HepG2 (cell line): Measurements from ENCODE around the gene TNNI3. TPM values are rescaled to one million over a fixed set of nuclear protein-coding genes. Genes with fewer than 3 reads are reported as not detected.

Experiments used
- ATAC-seq: fragments of 200-7000 bp; cut with Tn5 transposase; 3 replicates; pipeline ENCODE4 v1.9.1; 2020; ENCODE audit warnings: mild to moderate bottlenecking, moderate library complexity
- BruUV-seq: library from RNA; stranded (reverse); fragments of 400-500 nt; replicated peaks from 2 replicates; lab custom pipeline; 2021; lab: Mats Ljungman, UMichigan
- CTCF ChIA-PET: fragments of 300-600 bp; formaldehyde crosslinking; extraction: SDS; loops from one replicate; lab custom pipeline; 2021; ENCODE audit warnings: low total read pairs, inconsistent platforms, low intra/inter-chr PET ratio; lab: Yijun Ruan, JAX
- POLR2A ChIA-PET: fragments of 350-600 bp; sonication (Branson Sonifier 250); formaldehyde crosslinking; loops from one replicate; lab custom pipeline; 2020; ENCODE audit warnings: antibody characterized with exemption, inconsistent platforms; lab: Yijun Ruan, JAX
- DNase-seq: peaks from one replicate; pipeline ENCODE4 v3.0.0-alpha.2; 2015; ENCODE audit warnings: low spot score
- FAIRE-seq: peaks from 3 replicates; lab custom pipeline; 2011; peaks lifted over from hg19 to GRCh38; lab: Jason Lieb, UNC
- H2AFZ ChIP-seq: one replicate; pipeline ENCODE4 v1.6.1; 2011; ENCODE audit warnings: low read length, inconsistent platforms
- H3K27ac ChIP-seq: fragments of 300-600 bp; 3 replicates; pipeline ENCODE4 v1.8.0; 2011; ENCODE audit warnings: mixed run types, mild to moderate bottlenecking, mixed read lengths, low read length, inconsistent platforms; ENCODE audit not compliant: insufficient read depth; ENCODE audit errors: extremely low read length
- H3K27me3 ChIP-seq, 2 experiments: fragments of 200-600 bp in 1 of 2; 2 replicates in 1 of 2; 3 replicates in 1 of 2; pipeline versions ENCODE4 v1.6.0 to v1.8.0; 2011; ENCODE audit warnings: low read length in 2 of 2, mild to moderate bottlenecking in 2 of 2, moderate library complexity in 2 of 2, inconsistent platforms in 1 of 2; ENCODE audit not compliant: insufficient read depth in 2 of 2, control insufficient read depth in 1 of 2
- H3K36me3 ChIP-seq, 2 experiments: fragments of 200-600 bp in 1 of 2; replicated peaks in 1 of 2; 2 replicates in 1 of 2; 3 replicates in 1 of 2; pipeline versions ENCODE4 v1.5.1 to v1.8.0; 2011; ENCODE audit warnings: low read length in 2 of 2, inconsistent platforms in 1 of 2; ENCODE audit not compliant: insufficient read depth in 2 of 2, control insufficient read depth in 1 of 2
- H3K4me1 ChIP-seq: 2 replicates; pipeline ENCODE4 v1.5.1; 2012; ENCODE audit warnings: low read length, inconsistent platforms; ENCODE audit not compliant: insufficient read depth
- H3K4me2 ChIP-seq: 2 replicates; pipeline ENCODE4 v1.6.0; 2011; ENCODE audit warnings: low read depth, low read length, inconsistent platforms
- H3K4me3 ChIP-seq, 3 experiments: fragments of 200-600 bp in 1 of 3; sonication (generic), shearing (Covaris generic) in 1 of 3; replicated peaks in 1 of 3; 2 replicates each; pipeline ENCODE4 v1.5.1; 2011 to 2016; ENCODE audit warnings: low read length in 3 of 3, inconsistent platforms in 2 of 3, low read depth in 2 of 3, mild to moderate bottlenecking in 2 of 3, control low read depth in 1 of 3, mixed read lengths in 1 of 3; ENCODE audit not compliant: insufficient read depth in 1 of 3
- H3K79me2 ChIP-seq: one replicate; pipeline ENCODE4 v1.6.1; 2011; ENCODE audit warnings: low read length, inconsistent platforms; ENCODE audit not compliant: insufficient read depth
- H3K9ac ChIP-seq: 2 replicates; pipeline ENCODE4 v1.6.0; 2011; ENCODE audit warnings: mild to moderate bottlenecking, low read depth, low read length, inconsistent platforms; ENCODE audit not compliant: insufficient read depth
- H3K9me3 ChIP-seq: 2 replicates; pipeline ENCODE4 v1.5.1; 2012; ENCODE audit warnings: mild to moderate bottlenecking, low read length
- H4K20me1 ChIP-seq: 2 replicates; pipeline ENCODE4 v1.6.0; 2011; ENCODE audit warnings: inconsistent platforms, mild to moderate bottlenecking, low read length, moderate library complexity; ENCODE audit not compliant: insufficient read depth
- ATM ChIP-seq: fragments of 450-650 bp; IDR thresholded peaks from 2 replicates; pipeline ENCODE4 v1.7.1; 2017; ENCODE audit warnings: mild to moderate bottlenecking, borderline replicate concordance
- MLXIP ChIP-seq: sonication (generic); formaldehyde crosslinking; IDR thresholded peaks from 2 replicates; pipeline ENCODE4 v1.9.0; 2021; ENCODE audit warnings: missing genetic modification reagents, borderline replicate concordance
- NR2C2 ChIP-seq: sonication (generic); formaldehyde crosslinking; IDR thresholded peaks from 2 replicates; pipeline ENCODE4 v1.4.0; 2020; ENCODE audit warnings: missing genetic modification reagents, mild to moderate bottlenecking, moderate library complexity, borderline replicate concordance
- PHB2 ChIP-seq: fragments of 450-650 bp; IDR thresholded peaks from 2 replicates; pipeline ENCODE4 v1.6.1; 2018; ENCODE audit not compliant: partially characterized antibody
- SKIL ChIP-seq: sonication (generic); formaldehyde crosslinking; IDR thresholded peaks from 2 replicates; pipeline ENCODE4 v1.8.0; 2022; ENCODE audit warnings: missing genetic modification reagents, mild to moderate bottlenecking, moderate library complexity, borderline replicate concordance
- SNAI1 ChIP-seq: sonication (generic); formaldehyde crosslinking; IDR thresholded peaks from 2 replicates; pipeline ENCODE4 v1.5.0; 2020; ENCODE audit warnings: mild to moderate bottlenecking, missing genetic modification reagents, borderline replicate concordance
- TARDBP ChIP-seq: sonication (generic); formaldehyde crosslinking; IDR thresholded peaks from 2 replicates; pipeline ENCODE4 v1.8.0; 2022; ENCODE audit warnings: mild to moderate bottlenecking, missing genetic modification reagents
- ZBTB38 ChIP-seq: sonication (generic); formaldehyde crosslinking; IDR thresholded peaks from 2 replicates; pipeline ENCODE4 v1.5.1; 2020; ENCODE audit warnings: mild to moderate bottlenecking, missing genetic modification reagents
- ZNF143 ChIP-seq: sonication (generic); formaldehyde crosslinking; IDR thresholded peaks from 2 replicates; pipeline ENCODE4 v1.4.0; 2020; ENCODE audit warnings: missing genetic modification reagents
- ZNF24 ChIP-seq: fragments of 450-650 bp; IDR thresholded peaks from 2 replicates; pipeline ENCODE4 v1.6.1; 2017; ENCODE audit warnings: antibody characterized with exemption, mild to moderate bottlenecking
- ZNF501 ChIP-seq: sonication (generic); formaldehyde crosslinking; IDR thresholded peaks from 2 replicates; pipeline ENCODE4 v1.5.1; 2020; ENCODE audit warnings: mild to moderate bottlenecking, moderate library complexity, missing genetic modification reagents
- WGBS: methylation state at CpG from one replicate; pipeline ENCODE4 v1.1.6; 2017; ENCODE audit warnings: low lambda C conversion rate; 5-methylcytosine and 5-hydroxymethylcytosine counted together
- in situ Hi-C: cut with HindIII; loops from 2 replicates; pipeline ENCODE4 v1.10.0; 2017; ENCODE audit warnings: low pct_unique_long_range_greater_than_20kb; ENCODE audit not compliant: extremely low pct_ligation_motif_present
- intact Hi-C: fragments of 100-400 bp; cut with micrococcal nuclease; formaldehyde crosslinking; loops from one replicate; pipeline ENCODE4 v1.10.0; 2022; ENCODE audit not compliant: unreplicated experiment
- polyA plus RNA-seq, 8 experiments: library from polyadenylated mRNA; depleted of rRNA in 3 of 8; stranded (reverse) in 7 of 8; unstranded in 1 of 8; fragments of >200 nt; fragmentation: Illumina TruSeq in 4 of 8; extraction: Trizol in 4 of 8; gene quantifications; 2 replicates each; pipeline versions ENCODE4 v1.2.1 to v1.2.3, GENCODE V29; 2011 to 2016; ENCODE audit warnings: low read depth in 4 of 8, missing spikeins in 1 of 8, mixed read lengths in 1 of 8; ENCODE audit not compliant: insufficient read depth in 1 of 8
- total RNA-seq, 5 experiments: library from RNA; depleted of rRNA; stranded (reverse); fragments of >200 nt; fragmentation: Illumina TruSeq; extraction: Trizol; gene quantifications; 2 replicates each; pipeline ENCODE4 v1.2.3, GENCODE V29; 2016; ENCODE audit warnings: low read depth in 1 of 5
- TF ChIP-seq, protein P1 (sequence below), 2 experiments: IDR thresholded peaks; 2 replicates each; pipeline ENCODE4 v1.6.1; 2011 to 2012; ENCODE audit warnings: low read length in 2 of 2, borderline replicate concordance in 1 of 2, low read depth in 1 of 2, mild to moderate bottlenecking in 1 of 2, moderate library complexity in 1 of 2

The TNNI3 gene
- total and polyA plus RNA-seq, 2 of the 13 experiments (the other 11 are each of a cell fraction or from before 2014, with no cell fraction given), result 3.5 to 3.7 TPM

DNA sequence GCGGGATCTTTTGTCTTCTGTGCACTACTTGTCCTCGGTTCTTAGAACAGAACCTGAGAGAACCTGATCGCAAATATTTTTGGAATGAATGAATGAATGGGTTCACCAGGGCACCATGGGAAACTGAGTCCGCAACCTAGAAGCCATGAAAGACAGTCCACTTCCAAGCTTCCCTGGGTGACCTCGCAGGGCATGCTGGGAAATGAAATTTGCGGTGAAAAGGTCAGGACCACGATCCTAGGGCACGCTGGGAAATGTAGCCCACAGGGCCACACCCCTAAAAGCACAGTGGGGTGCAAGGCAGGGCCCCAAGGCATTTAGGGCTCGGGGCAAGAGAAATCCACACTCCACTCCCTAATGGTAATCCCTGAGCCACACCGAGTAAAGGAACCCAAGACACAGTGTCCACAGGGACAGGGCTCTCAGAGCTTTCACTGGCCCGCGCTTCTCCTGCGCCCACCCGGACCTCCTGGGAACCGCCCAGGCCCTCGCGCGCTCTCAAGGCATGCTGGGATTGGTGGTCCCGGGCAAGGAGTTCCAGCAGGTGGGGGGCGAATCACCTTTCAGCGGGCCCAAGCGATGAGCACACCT lies 39.0 kb downstream of the TNNI3 start:
- Histone ChIP-seq H3K4me2 (peak overlapping the region; percentile 81), H2AFZ (no peak overlapping the region), H3K9me3 (no peaks in the 10 kb centered on the region), H3K79me2 (peaks cover 29% of the 10 kb centered on the region), H3K9ac (peak overlapping the region; percentile 73), H3K4me3 (peak overlapping the region; percentile 86 to 99 (median 98)), H3K36me3 (no peaks in the 10 kb centered on the region), H3K27ac (no peak overlapping the region), H3K27me3 (peaks cover 0 to 12% of the 10 kb centered on the region in 2 experiments; a peak in 2 of 5 replicates), H3K4me1 (peaks cover 43% of the 10 kb centered on the region), H4K20me1 (peaks cover 14% of the 10 kb centered on the region)
- WGBS, result 86% methylated on average over 15 of the region's 22 CpGs
- intact Hi-C loops (no loop called here), in situ Hi-C loops (no loop called here)
- ATAC-seq (no peak), DNase-seq (no peak), FAIRE-seq (no peak)
- POLR2A ChIA-PET, result interaction anchor here (1.3 to 1.7 kb wide), 5 partner anchors 55 to 358 kb away, joined by 3 to 7 read pairs (median 3); partner anchors contain the start of genes ISOC2, RDH13 and ZNF628
- TF ChIP-seq ZNF24 (peak; percentile 42; the same call in 1 of the 2 replicates), ATM (no peak), ZNF501 (CRISPR knock-in tag) (0 out of 2 replicates have a peak, but pooled peaks have one; percentile 5), ZBTB38 (peak; percentile 61; the same call in 1 of the 2 replicates), ZNF143 (peak; percentile 76), SKIL (no peak), TARDBP (CRISPR knock-in tag) (no peak), MLXIP (CRISPR knock-in tag) (no peak), PHB2 (no peak), NR2C2 (CRISPR knock-in tag) (0 out of 2 replicates have a peak, but pooled peaks have one; percentile 5), SNAI1 (CRISPR knock-in tag) (0 out of 2 replicates have a peak, but pooled peaks have one; percentile 10)
- TF ChIP-seq, protein P1, sequence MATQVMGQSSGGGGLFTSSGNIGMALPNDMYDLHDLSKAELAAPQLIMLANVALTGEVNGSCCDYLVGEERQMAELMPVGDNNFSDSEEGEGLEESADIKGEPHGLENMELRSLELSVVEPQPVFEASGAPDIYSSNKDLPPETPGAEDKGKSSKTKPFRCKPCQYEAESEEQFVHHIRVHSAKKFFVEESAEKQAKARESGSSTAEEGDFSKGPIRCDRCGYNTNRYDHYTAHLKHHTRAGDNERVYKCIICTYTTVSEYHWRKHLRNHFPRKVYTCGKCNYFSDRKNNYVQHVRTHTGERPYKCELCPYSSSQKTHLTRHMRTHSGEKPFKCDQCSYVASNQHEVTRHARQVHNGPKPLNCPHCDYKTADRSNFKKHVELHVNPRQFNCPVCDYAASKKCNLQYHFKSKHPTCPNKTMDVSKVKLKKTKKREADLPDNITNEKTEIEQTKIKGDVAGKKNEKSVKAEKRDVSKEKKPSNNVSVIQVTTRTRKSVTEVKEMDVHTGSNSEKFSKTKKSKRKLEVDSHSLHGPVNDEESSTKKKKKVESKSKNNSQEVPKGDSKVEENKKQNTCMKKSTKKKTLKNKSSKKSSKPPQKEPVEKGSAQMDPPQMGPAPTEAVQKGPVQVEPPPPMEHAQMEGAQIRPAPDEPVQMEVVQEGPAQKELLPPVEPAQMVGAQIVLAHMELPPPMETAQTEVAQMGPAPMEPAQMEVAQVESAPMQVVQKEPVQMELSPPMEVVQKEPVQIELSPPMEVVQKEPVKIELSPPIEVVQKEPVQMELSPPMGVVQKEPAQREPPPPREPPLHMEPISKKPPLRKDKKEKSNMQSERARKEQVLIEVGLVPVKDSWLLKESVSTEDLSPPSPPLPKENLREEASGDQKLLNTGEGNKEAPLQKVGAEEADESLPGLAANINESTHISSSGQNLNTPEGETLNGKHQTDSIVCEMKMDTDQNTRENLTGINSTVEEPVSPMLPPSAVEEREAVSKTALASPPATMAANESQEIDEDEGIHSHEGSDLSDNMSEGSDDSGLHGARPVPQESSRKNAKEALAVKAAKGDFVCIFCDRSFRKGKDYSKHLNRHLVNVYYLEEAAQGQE (IDR thresholded peaks at IDR 0.05; ENCODE audit: borderline replicate concordance in 1 of 2, low read depth in 1 of 2, low read length in 2 of 2), result no peak
- no TSS peak for BruUV-seq
- CTCF ChIA-PET, result no interaction called here
